Transverse colon (tissue), 4 donors: Measurements from ENCODE around the gene UBE2G1. TPM values are rescaled to one million over a fixed set of nuclear protein-coding genes. Genes with fewer than 3 reads are reported as not detected.

ENCODE experiments used
- small RNA-seq, 4 donors: library from RNA; depleted of rRNA; stranded (forward); fragments of <200 nt; gene quantifications; one replicate each; pipeline ENCODE3, GENCODE V24; 2016
- total RNA-seq, 4 donors: library from RNA; depleted of rRNA; stranded (reverse); fragments of >200 nt; gene quantifications; one replicate each; pipeline ENCODE4 v1.1.0, GENCODE V29; 2016

UBE2G1 gene
- total RNA-seq, 4 donors from 2014 or later: 41.6 to 104 (median 53.0) TPM

Small RNA genes within 50 kb of the gene (small RNA-seq; reads per million reads assigned to genes)
- 0 reads per million in 4 donors for gene RN7SL774P

Other genes with a start within 250 kb of the UBE2G1 start
- gene ZZEF1, start 223.6 kb downstream of the UBE2G1 start, total RNA-seq: 100 to 1,000 TPM; 347 to 721 (median 368) TPM
- gene CYB5D2, start 223.5 kb downstream of the UBE2G1 start, total RNA-seq: 10 to 100 TPM in 3 of 4 donors, 1 to 10 TPM in 1; 5.8 to 34.4 (median 26.3) TPM
- gene ANKFY1, start 102.7 kb downstream of the UBE2G1 start, total RNA-seq: 10 to 100 TPM; 53.0 to 69.9 (median 54.7) TPM
- gene SPNS3, start 67.3 kb upstream of the UBE2G1 start, total RNA-seq: not detected
- gene SPNS2, start 132.2 kb upstream of the UBE2G1 start, total RNA-seq: 10 to 100 TPM in 3 of 4 donors, 1 to 10 TPM in 1; 8.7 to 72.0 (median 18.2) TPM
- 100 to 1,000 TPM in 2 of 4 donors, 10 to 100 TPM in 2; 25.4 to 148 (median 81.5) TPM for gene MYBBP1A, start 188.7 kb upstream of the UBE2G1 start, total RNA-seq
- 100 to 1,000 TPM; 214 to 308 (median 283) TPM for gene GGT6, start 193.9 kb upstream of the UBE2G1 start, total RNA-seq
- gene SMTNL2, start 217.9 kb upstream of the UBE2G1 start, total RNA-seq: under 1 TPM in 3 of 4 donors, not detected in 1; 0.16 to 0.96 (median 0.40) TPM